Adrenal gland (tissue), 5 donors: ENCODE data around the gene PTPRD.

Experiments
- POLR2A ChIP-seq, 2 donors: fragments of 450-650 bp; IDR thresholded peaks; one replicate each; pipeline ENCODE4 v1.6.1; 2017; ENCODE audit warnings: antibody characterized with exemption in 2 of 2, mild to moderate bottlenecking in 2 of 2, moderate library complexity in 1 of 2
- TF ChIP-seq, protein P1 (sequence below), 6 experiments: fragments of 450-650 bp in 4 of 6; fragments of 200-600 bp in 2 of 6; sonication (generic) in 1 of 6; IDR thresholded peaks; 1 replicate in 5 of 6; 2 replicates in 1 of 6; pipeline versions ENCODE4 v1.5.1 to v1.8.0; 2016 to 2021; ENCODE audit warnings: antibody characterized with exemption in 6 of 6, mild to moderate bottlenecking in 2 of 6, moderate library complexity in 1 of 6
- donor health status: DM: no; HTN: no; CAD: no.

DNA sequence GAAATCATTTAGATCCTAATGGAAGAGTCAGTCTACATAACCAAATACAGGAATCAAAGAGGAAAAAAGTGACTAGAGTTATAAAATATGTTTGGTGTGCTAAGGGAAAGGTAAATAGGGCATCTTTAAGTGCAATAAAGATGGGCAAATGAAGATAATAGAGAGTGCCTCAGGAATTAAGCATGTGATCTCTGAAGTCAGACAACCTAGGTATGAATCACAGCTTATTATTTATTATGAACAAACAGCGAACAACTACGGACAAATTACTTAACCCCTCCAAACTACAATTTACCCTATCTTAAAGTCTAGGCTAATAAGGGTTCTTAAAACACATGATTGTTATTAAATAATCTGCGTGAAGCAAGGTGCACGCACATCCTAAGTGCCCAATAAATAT, 1903.1 kb downstream of the PTPRD start:
- TF ChIP-seq, protein P1, sequence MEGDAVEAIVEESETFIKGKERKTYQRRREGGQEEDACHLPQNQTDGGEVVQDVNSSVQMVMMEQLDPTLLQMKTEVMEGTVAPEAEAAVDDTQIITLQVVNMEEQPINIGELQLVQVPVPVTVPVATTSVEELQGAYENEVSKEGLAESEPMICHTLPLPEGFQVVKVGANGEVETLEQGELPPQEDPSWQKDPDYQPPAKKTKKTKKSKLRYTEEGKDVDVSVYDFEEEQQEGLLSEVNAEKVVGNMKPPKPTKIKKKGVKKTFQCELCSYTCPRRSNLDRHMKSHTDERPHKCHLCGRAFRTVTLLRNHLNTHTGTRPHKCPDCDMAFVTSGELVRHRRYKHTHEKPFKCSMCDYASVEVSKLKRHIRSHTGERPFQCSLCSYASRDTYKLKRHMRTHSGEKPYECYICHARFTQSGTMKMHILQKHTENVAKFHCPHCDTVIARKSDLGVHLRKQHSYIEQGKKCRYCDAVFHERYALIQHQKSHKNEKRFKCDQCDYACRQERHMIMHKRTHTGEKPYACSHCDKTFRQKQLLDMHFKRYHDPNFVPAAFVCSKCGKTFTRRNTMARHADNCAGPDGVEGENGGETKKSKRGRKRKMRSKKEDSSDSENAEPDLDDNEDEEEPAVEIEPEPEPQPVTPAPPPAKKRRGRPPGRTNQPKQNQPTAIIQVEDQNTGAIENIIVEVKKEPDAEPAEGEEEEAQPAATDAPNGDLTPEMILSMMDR (IDR thresholded peaks at IDR 0.05), result no peak
- TF ChIP-seq POLR2A (IDR thresholded peaks at IDR 0.05), result no peak
